Measurements from ENCODE around the gene GP9.

The GP9 gene

DNA sequence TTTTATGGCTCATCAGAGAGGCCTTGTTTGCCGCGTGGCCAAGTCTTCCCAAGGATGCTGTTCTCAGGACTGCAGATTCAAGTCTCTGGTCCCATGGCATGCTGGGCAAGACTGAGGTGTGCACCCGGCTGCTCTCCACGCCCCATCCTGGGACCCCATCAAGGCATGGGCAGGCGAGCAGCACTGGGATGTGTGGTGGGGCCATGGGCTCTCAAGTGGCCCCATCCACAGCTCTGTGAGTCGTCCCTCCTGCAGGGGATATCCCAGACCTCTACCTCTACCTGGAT, 13.1 kb upstream of the GP9 start:
- no peak for DNase-seq (ENCODE audit: extremely low read depth, low read depth)
- TF ChIP-seq, protein P1, sequence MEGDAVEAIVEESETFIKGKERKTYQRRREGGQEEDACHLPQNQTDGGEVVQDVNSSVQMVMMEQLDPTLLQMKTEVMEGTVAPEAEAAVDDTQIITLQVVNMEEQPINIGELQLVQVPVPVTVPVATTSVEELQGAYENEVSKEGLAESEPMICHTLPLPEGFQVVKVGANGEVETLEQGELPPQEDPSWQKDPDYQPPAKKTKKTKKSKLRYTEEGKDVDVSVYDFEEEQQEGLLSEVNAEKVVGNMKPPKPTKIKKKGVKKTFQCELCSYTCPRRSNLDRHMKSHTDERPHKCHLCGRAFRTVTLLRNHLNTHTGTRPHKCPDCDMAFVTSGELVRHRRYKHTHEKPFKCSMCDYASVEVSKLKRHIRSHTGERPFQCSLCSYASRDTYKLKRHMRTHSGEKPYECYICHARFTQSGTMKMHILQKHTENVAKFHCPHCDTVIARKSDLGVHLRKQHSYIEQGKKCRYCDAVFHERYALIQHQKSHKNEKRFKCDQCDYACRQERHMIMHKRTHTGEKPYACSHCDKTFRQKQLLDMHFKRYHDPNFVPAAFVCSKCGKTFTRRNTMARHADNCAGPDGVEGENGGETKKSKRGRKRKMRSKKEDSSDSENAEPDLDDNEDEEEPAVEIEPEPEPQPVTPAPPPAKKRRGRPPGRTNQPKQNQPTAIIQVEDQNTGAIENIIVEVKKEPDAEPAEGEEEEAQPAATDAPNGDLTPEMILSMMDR (IDR thresholded peaks at IDR 0.05; ENCODE audit: low read depth, low read length, missing control alignments), result no peak
- H3K4me3 ChIP-seq (replicated peaks; ENCODE audit: low read depth, low read length), result no peak overlapping the region

DNA sequence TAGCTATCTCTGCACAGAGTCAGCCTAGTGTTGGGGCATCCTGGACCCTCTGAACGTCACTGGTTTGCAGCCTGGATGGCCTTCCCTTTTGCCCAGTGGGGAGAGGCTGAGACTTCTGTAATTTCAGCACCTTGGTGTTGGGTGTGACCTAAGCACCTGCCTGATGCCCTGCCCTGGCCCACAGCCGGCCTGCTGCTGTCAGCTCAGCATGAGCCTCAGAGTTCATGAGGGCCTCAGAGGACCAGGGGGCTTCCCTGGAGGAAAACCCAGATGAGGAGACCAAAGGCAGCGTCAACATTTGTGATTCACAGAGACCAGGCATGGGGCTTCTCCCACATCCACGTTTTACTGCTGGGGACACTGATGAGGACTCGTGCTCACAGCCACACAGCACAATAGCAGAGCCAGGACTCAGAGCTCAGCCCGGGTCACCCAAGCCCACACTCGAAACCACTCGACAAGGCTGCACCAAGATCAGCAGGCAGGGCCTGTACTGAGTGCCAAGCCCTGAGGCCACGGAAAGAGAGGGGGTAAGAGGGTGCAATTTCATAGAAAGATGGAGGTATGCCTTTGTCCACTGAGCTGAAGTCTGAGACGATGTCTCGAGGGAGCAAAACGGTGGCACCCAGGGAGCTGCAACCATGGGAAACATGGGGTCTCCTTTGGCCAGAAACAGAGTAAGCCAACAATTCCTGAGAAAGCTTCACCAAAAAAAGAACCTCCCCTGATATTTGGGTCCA, 9.9 kb upstream of the GP9 start:
- H3K4me3 ChIP-seq (replicated peaks; ENCODE audit: low read depth, low read length), result no peak overlapping the region
- no peak for DNase-seq (ENCODE audit: extremely low read depth, low read depth)
- TF ChIP-seq, protein P1 (IDR thresholded peaks at IDR 0.05; ENCODE audit: low read depth, low read length, missing control alignments), result no peak

DNA sequence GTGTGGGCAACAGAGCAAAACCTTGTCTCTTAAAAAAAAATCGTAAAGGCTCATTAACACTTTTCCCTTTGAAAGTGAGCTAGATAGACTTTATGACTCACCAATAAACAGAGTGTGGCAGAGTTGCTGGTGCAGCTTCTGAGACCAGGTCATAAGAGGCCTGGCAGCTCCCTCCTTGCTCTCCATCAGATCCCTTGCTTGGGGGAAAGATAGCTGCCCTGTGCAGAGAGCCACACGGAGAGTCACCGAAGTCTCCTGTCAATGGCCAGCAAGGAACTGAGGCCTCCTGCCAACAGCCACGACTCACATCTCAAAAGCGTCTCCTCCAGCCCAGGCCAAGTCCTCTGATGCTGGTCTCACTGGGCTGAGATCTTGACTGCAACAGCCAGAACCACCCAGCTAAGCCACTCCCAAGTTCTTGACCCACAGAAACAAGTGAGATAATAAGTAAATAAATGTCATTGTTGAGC, 8.7 kb upstream of the GP9 start:
- no peak for DNase-seq (ENCODE audit: extremely low read depth, low read depth)

DNA sequence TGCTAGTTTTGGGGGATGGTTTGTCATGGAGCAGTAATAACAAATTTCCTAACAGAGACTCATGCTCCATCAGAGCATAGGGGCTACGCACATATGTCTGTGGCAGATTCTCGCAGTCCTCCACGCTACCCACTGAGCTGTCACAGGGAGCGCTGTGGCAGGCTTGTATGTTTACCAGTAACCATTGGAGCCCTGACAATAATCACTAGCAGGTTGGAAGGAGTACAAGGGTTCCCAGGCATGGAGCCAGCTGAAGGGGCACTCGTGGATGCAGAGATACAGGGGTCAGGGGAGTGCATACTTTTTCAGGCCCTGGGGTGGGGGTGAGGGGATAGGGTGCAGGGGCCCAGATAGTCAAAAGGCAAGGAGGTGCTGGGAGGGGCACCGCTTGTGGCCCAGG, 7.9 kb upstream of the GP9 start:
- DNase-seq (ENCODE audit: extremely low read depth, low read depth), result no peak
- H3K4me3 ChIP-seq (replicated peaks; ENCODE audit: low read depth, low read length), result no peak overlapping the region

More for the DNA sequence above, 8.7 kb upstream of the GP9 start:
- TF ChIP-seq, protein P1 (IDR thresholded peaks at IDR 0.05; ENCODE audit: low read depth, low read length, missing control alignments), result no peak
- H3K4me3 ChIP-seq (replicated peaks; ENCODE audit: low read depth, low read length), result no peak overlapping the region

DNA sequence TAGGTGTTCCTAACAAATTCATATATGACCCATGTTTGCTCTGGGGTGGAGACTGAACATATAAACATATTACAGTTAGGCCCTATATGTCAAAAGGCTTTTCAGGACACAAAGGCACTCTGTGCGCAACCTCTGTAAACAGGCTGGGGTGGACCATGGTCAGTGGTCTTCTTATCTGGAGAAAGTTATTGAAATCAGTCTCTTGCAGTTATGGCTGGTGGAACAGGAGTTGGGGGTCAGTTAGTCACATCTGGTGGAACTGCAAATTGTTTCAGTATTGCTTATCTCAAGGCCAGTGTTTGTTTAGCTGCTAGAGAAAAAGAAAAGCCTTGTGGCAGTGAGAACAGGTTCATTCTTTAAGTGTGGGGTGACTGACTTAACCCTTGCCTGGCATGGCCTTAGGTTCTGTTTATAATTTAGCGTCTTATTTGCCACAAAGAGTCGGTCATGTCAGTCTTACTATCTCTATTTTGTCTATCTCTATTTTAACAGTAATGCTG, 5.9 kb upstream of the GP9 start:
- DNase-seq (ENCODE audit: extremely low read depth, low read depth), result no peak
- TF ChIP-seq, protein P1 (IDR thresholded peaks at IDR 0.05; ENCODE audit: low read depth, low read length, missing control alignments), result no peak
- H3K4me3 ChIP-seq (replicated peaks; ENCODE audit: low read depth, low read length), result no peak overlapping the region

More for the DNA sequence above, 7.9 kb upstream of the GP9 start:
- TF ChIP-seq, protein P1 (IDR thresholded peaks at IDR 0.05; ENCODE audit: low read depth, low read length, missing control alignments), result no peak

DNA sequence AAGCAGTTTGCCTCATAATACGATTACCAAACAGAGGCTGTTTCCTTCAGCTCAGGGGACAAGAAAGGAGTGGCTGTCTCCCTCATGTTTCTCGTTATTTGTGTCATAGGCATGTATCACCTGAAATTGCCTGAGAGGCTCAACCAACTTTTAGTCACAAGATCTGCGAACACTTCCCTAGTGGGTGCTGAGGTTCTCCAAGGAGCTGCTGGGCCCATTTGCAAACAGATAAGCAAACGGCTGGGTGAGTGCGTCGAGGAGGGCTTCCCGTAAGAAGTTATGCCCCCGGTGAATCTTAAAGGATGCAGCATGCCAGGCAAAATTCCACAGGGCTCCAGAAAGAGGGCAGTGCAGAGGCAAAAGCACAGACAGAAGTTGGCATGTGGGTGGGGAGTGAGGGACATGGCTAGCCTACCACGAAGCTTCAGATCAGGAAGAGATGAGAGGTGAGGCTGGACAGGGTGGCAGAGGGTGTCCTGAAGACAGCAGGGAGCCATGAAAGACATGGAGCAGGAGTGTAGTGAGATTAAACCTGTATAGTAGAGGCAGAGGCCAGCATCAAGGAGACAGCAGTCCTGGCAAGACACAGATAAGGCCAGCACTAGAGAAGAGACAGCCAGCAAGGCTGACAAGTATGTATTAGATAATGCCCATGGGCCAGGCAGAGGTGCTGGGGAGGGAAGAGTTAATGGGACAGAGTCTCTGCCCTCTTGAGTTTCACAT, 4.0 kb upstream of the GP9 start:
- TF ChIP-seq, protein P1 (IDR thresholded peaks at IDR 0.05; ENCODE audit: low read depth, low read length, missing control alignments), result no peak
- H3K4me3 ChIP-seq (replicated peaks; ENCODE audit: low read depth, low read length), result no peak overlapping the region
- DNase-seq (ENCODE audit: extremely low read depth, low read depth), result no peak
